K562 (cell line): Measurements from ENCODE around the gene LRP1.

Experiments
- NFIC ChIP-seq: fragments of 450-650 bp; IDR thresholded peaks from 2 replicates; pipeline ENCODE4 v1.6.1; 2017; ENCODE audit warnings: mild to moderate bottlenecking, inconsistent platforms
- PML ChIP-seq: IDR thresholded peaks from 2 replicates; pipeline ENCODE4 v1.6.1; 2012; ENCODE audit warnings: low read length, inconsistent platforms
- POLR2A ChIP-seq: fragments of 450-650 bp; conservative IDR thresholded peaks from 2 replicates; pipeline ENCODE4 v1.6.1; 2016
- POLR2AphosphoS5 ChIP-seq: IDR thresholded peaks from 2 replicates; pipeline ENCODE4 v1.6.1; 2011; ENCODE audit warnings: mild to moderate bottlenecking, low read depth, low read length, moderate library complexity; ENCODE audit not compliant: control insufficient read depth, insufficient read depth
- PTTG1 ChIP-seq: fragments of 450-650 bp; IDR thresholded peaks from 2 replicates; pipeline ENCODE4 v1.6.1; 2016; ENCODE audit warnings: low read depth, mild to moderate bottlenecking, missing genetic modification characterization, missing compliant biosample characterization
- SNIP1 ChIP-seq: fragments of 450-650 bp; IDR thresholded peaks from 2 replicates; pipeline ENCODE4 v1.7.1; 2017; ENCODE audit warnings: low read depth, mild to moderate bottlenecking
- YY1 ChIP-seq, 3 experiments: IDR thresholded peaks; 2 replicates each; pipeline ENCODE4 v1.6.1; 2011; ENCODE audit warnings: low read length in 2 of 3, mild to moderate bottlenecking in 2 of 3, moderate library complexity in 2 of 3, borderline replicate concordance in 1 of 3, control low read depth in 1 of 3, low read depth in 1 of 3; ENCODE audit not compliant: insufficient read depth in 3 of 3, insufficient replicate concordance in 2 of 3, control insufficient read depth in 1 of 3, insufficient read length in 1 of 3; ENCODE audit errors: extremely low read depth in 1 of 3
- ZNF274 ChIP-seq: IDR thresholded peaks from 2 replicates; pipeline ENCODE4 v1.6.1; 2011; ENCODE audit warnings: low read depth, mild to moderate bottlenecking, low read length, moderate library complexity, borderline replicate concordance
- ZNF561 ChIP-seq: fragments of 450-650 bp; formaldehyde crosslinking; conservative IDR thresholded peaks from 2 replicates; pipeline ENCODE4 v1.4.0; 2020; ENCODE audit warnings: mild to moderate bottlenecking, moderate library complexity
- TF ChIP-seq, protein P1 (sequence below), 3 experiments: IDR thresholded peaks in 2 of 3; conservative IDR thresholded peaks in 1 of 3; 2 replicates each; pipeline ENCODE4 v1.5.1; 2011 to 2012; ENCODE audit warnings: low read length in 3 of 3, mild to moderate bottlenecking in 3 of 3, control low read depth in 2 of 3, improper control_type of control experiment in 1 of 3, inconsistent platforms in 1 of 3, low read depth in 1 of 3, mixed read lengths in 1 of 3, moderate library complexity in 1 of 3; ENCODE audit not compliant: insufficient read depth in 2 of 3
- TF ChIP-seq, protein P2 (sequence below), 2 experiments: fragments of 450-650 bp in 1 of 2; sonication (generic) in 1 of 2; formaldehyde crosslinking in 1 of 2; IDR thresholded peaks; 2 replicates each; pipeline versions ENCODE4 v1.7.1 to v1.9.0; 2016 to 2022; ENCODE audit warnings: inconsistent platforms in 1 of 2, mild to moderate bottlenecking in 1 of 2, missing genetic modification reagents in 1 of 2
- TF ChIP-seq, protein P3 (sequence below), 2 experiments: fragments of 200-800 bp in 1 of 2; sonication (Bioruptor generic) in 1 of 2; sonication (generic) in 1 of 2; formaldehyde crosslinking in 1 of 2; IDR thresholded peaks in 1 of 2; conservative IDR thresholded peaks in 1 of 2; 2 replicates each; pipeline versions ENCODE4 v1.5.0 to v1.6.1; 2016 to 2020; ENCODE audit warnings: missing compliant biosample characterization in 1 of 2, missing genetic modification characterization in 1 of 2, missing genetic modification reagents in 1 of 2

DNA sequence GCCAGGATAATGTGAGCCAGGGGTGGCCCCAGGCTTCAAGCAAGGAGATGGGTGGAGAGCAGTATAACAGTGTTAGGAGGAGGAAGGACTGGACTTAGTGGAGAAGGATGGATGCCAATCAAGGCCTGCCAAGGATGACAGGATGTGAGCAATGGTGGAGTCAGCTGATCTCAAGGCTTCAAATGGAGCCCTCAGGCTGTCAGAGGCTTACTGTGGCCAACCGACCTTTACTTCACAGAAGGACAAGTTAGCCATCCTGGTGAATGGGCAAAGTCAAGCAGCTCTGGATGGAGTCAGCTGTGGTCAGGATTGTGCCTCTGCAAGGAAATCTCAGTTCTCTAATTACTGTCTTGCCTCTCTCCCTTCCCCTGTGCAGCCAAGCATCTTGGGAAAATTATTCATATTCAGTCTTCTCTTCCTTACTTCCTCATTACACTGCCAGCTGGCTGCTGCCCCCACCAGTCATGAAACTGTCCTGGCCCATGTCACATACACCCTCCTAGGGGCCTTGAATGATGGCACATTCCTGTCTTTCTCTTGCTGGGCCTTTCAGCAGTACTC lies 9.5 kb upstream of the LRP1 start:
- no peak for TF ChIP-seq YY1 (IDR thresholded peaks at IDR 0.05; ENCODE audit: borderline replicate concordance in 1 of 3, control insufficient read depth in 1 of 3, extremely low read depth in 1 of 3, insufficient read depth in 3 of 3, insufficient read length in 1 of 3, insufficient replicate concordance in 2 of 3, low read depth in 1 of 3, low read length in 2 of 3)
- no peak for TF ChIP-seq PML
- TF ChIP-seq ZNF274: no peak
- TF ChIP-seq, protein P1, sequence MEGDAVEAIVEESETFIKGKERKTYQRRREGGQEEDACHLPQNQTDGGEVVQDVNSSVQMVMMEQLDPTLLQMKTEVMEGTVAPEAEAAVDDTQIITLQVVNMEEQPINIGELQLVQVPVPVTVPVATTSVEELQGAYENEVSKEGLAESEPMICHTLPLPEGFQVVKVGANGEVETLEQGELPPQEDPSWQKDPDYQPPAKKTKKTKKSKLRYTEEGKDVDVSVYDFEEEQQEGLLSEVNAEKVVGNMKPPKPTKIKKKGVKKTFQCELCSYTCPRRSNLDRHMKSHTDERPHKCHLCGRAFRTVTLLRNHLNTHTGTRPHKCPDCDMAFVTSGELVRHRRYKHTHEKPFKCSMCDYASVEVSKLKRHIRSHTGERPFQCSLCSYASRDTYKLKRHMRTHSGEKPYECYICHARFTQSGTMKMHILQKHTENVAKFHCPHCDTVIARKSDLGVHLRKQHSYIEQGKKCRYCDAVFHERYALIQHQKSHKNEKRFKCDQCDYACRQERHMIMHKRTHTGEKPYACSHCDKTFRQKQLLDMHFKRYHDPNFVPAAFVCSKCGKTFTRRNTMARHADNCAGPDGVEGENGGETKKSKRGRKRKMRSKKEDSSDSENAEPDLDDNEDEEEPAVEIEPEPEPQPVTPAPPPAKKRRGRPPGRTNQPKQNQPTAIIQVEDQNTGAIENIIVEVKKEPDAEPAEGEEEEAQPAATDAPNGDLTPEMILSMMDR (IDR thresholded peaks at IDR 0.05 in 2 of 3, conservative IDR thresholded peaks at IDR 0.05 in 1 of 3; ENCODE audit: insufficient read depth in 2 of 3, low read depth in 1 of 3, low read length in 3 of 3): no peak
- TF ChIP-seq, protein P2, sequence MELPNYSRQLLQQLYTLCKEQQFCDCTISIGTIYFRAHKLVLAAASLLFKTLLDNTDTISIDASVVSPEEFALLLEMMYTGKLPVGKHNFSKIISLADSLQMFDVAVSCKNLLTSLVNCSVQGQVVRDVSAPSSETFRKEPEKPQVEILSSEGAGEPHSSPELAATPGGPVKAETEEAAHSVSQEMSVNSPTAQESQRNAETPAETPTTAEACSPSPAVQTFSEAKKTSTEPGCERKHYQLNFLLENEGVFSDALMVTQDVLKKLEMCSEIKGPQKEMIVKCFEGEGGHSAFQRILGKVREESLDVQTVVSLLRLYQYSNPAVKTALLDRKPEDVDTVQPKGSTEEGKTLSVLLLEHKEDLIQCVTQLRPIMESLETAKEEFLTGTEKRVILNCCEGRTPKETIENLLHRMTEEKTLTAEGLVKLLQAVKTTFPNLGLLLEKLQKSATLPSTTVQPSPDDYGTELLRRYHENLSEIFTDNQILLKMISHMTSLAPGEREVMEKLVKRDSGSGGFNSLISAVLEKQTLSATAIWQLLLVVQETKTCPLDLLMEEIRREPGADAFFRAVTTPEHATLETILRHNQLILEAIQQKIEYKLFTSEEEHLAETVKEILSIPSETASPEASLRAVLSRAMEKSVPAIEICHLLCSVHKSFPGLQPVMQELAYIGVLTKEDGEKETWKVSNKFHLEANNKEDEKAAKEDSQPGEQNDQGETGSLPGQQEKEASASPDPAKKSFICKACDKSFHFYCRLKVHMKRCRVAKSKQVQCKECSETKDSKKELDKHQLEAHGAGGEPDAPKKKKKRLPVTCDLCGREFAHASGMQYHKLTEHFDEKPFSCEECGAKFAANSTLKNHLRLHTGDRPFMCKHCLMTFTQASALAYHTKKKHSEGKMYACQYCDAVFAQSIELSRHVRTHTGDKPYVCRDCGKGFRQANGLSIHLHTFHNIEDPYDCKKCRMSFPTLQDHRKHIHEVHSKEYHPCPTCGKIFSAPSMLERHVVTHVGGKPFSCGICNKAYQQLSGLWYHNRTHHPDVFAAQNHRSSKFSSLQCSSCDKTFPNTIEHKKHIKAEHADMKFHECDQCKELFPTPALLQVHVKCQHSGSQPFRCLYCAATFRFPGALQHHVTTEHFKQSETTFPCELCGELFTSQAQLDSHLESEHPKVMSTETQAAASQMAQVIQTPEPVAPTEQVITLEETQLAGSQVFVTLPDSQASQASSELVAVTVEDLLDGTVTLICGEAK (IDR thresholded peaks at IDR 0.05): no peak
- TF ChIP-seq, protein P2 (CRISPR knock-in tag; IDR thresholded peaks at IDR 0.05): no peak
- TF ChIP-seq, protein P3, sequence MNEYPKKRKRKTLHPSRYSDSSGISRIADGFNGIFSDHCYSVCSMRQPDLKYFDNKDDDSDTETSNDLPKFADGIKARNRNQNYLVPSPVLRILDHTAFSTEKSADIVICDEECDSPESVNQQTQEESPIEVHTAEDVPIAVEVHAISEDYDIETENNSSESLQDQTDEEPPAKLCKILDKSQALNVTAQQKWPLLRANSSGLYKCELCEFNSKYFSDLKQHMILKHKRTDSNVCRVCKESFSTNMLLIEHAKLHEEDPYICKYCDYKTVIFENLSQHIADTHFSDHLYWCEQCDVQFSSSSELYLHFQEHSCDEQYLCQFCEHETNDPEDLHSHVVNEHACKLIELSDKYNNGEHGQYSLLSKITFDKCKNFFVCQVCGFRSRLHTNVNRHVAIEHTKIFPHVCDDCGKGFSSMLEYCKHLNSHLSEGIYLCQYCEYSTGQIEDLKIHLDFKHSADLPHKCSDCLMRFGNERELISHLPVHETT (CRISPR knock-in tag; conservative IDR thresholded peaks at IDR 0.05 in 1 of 2, IDR thresholded peaks at IDR 0.05 in 1 of 2): no peak
- no peak for TF ChIP-seq PTTG1 (tag)
- no peak for TF ChIP-seq ZNF561 (CRISPR knock-in tag)
- TF ChIP-seq SNIP1: no peak
- TF ChIP-seq POLR2A: no peak
- TF ChIP-seq NFIC: no peak
- no peak for TF ChIP-seq POLR2AphosphoS5
